Measurements from ENCODE around the gene SRD5A1.

The SRD5A1 gene

DNA sequence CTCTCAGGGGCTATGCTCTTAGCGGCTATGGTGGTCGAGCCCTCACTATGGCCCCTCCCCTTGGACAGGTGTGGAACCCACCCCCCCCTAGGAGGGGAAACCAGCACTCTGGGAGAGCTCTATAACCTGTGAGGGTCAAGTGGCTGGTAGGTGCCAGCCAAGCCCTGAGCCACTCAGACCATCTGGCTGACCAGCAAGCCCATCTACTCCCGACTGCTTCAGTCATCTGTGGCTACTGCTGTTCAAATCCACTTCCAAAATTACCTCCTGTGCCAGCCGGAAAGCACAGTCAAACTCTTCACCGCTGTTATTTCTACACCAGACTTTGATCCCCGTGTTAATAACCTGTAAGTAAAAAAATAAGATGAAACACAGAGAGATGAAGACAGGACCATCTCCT, 28.9 kb upstream of the SRD5A1 start:
- DNase-seq (ENCODE audit: low read depth in 2 of 2, low spot score in 1 of 2), result no peak

DNA sequence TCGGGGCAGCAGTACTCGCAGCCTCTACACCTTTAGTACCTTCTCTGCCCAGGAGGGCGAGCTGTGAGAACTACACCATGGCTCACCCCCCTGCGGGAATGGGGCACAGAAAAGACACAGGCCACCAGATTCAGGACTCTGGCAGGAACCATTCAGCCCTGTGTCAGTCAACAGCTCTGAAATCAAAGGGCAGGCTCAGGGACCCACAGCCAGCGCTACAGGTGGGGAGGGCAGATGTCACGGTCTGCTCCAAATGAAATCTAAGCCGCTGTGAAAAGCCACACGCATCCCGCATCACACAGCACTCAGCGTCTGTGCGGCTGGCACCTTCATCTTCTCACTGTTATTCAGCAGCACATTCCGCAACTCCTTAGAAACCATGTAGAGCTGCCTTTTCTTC, 28.3 kb upstream of the SRD5A1 start:
- no peak for DNase-seq (ENCODE audit: low read depth in 2 of 2, low spot score in 1 of 2)

DNA sequence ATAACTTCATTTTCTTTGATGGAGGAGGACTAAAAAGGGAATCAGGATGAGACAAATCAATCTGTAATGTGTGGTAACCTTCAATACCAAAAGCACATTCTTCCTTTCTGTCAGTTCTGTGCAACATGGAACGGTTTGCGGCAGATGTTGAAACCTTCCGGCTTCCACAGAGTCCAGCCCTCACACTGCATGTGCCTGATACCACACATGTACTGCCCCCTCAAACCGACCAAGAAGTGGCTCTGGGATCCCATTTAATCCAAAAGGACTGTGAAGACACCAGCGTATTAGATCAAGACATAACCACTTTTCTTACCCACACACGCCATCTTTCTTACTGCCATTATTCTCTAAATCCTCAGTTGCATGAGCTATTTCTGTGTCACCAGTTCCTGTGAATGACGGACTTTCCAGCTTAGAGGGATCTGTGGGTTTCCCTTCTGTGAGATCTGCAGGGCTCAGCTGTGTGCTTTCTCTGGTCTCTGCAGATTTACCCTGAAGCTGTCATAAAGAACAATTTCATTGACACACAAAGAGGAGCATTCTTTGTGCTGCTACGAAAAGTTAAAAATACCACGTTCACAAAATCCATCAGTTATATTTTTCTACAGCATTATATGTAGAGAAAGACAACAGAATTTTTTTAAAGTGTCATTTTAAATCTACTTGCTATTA, 26.2 kb upstream of the SRD5A1 start:
- no peak for DNase-seq (ENCODE audit: low read depth in 2 of 2, low spot score in 1 of 2)

DNA sequence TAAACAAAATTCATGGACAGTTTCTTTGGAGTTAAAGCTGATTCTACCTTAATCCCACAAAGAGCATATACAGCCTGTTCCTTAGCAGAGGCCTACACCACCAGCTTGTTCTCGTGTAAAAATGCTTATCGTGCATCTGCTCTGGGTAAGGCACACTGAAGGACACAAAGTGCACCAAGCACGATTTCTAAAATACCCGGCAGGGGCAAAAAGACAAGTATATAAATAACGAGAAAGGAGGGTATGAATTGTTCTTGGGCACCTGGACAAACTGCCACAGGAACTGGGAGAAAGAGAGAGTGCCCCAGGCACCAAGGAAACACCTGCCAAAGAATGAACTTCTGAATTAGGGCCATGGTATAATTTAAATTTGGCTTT, 25.7 kb upstream of the SRD5A1 start:
- no peak for DNase-seq (ENCODE audit: low read depth in 2 of 2, low spot score in 1 of 2)

DNA sequence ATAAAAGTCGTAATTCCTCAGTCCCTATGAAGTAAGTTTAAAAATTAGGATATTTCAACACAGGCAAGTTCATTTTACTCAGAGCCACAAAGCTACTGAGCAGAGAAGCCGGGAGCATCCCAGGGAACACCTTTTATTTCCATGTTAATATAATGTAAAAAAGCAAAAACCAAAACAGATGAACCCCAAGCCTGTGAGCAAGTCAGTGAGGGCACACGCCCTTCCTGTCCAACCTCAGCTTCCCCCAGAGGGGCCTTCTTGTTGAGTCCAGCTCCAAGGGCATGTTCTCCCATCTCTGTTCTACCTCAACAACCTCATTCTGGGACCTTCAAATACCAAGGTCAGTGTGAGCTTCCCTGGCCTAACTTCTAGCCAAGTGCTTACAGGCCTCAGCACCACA, 25.2 kb upstream of the SRD5A1 start:
- DNase-seq (ENCODE audit: low read depth in 2 of 2, low spot score in 1 of 2), result no peak

DNA sequence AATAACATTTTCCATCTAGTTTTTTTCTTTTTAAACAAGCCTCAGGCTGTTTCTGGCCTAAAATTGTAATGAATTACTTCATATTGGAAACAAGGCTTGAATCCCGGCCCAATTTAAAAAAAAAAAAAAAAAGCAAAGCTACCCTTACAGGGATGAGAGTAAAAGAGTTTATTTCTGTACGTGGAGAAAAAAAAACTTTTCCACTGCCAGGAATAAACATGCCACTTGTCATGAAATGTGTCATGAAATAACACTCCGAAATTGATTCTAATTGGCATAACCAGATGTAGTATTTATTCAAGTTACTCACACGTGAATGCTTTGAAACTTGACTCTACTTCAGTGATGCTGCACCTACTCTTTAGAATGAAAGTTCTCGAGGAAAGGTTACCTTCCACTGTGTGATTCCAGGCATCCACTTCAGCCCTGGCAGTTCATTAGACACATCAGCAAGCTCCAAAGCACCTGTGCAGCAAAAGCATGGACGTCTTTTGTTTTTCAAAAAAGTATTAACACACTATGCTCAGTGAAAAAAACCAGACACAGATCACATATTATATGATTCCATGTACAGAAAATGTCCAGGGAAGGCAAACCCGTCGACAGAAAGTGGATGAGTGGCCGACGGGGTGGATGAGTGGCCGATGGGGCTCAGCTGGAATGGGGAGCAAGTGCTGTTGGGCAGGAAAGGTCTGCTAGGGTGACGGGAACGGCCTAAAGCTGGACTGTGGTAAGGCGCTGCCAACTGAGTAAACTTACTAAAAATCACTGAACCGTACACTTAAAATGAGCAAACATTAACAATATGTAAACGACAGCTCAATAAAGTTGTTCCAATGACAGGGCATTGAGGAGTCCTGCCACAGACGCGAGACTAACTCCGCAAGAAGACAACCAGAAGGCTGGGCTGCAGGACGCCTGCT, 21.6 kb upstream of the SRD5A1 start:
- no peak for DNase-seq (ENCODE audit: low read depth in 2 of 2, low spot score in 1 of 2)

DNA sequence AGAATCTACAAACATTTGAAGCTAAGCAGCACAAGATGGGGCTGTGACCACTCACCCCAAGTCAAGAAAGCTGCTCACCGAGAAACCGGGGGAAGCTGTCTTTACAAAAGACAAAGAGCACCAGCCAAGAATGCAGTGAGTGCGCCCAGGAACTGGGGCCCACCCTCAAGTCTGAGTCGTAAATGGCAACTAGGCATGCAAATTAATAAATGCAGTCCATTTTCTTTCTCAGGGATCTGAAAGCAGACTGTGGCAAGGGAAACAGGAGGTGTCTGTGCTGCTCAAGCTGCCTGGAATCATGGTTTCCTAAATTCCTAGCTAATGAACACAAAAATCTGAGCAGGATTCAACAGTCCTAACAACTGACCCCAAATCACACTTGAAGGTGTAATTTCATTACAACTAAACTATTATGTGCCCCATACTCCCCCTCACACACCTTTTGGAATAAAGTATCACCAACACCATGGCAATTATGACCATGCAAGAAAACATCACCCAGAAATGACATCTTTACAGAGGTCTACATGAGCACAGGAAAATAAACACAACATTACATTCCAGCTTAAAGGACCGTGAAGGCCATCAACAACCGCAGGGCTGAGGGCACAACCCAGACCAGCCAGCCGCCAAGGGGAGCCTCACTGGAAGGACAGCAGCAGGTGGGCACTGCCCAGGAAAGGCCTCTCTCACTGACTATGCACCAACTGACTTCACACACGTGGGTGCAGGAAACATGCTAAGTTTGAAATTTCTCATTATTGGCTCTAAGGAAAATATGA, 18.0 kb upstream of the SRD5A1 start:
- DNase-seq (ENCODE audit: low read depth in 2 of 2, low spot score in 1 of 2), result no peak

DNA sequence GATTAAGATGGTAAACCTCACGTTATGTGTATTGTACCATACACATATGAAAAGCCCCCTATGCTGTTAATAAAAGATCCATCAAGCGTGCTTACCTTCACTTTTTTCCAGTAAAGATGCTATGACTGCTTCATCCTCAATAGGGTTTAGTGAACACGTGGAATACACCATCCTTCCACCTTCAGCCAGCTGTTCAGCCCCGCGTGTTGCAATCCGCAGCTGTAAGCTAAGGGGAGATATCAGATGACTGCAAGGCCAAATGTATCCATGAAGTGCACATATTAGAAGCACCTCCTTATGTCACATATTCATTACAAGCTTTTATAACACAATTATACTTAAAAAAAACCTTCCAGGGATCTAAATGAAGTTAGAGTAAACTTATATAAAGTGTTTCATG, 16.6 kb upstream of the SRD5A1 start:
- no peak for DNase-seq (ENCODE audit: low read depth in 2 of 2, low spot score in 1 of 2)

DNA sequence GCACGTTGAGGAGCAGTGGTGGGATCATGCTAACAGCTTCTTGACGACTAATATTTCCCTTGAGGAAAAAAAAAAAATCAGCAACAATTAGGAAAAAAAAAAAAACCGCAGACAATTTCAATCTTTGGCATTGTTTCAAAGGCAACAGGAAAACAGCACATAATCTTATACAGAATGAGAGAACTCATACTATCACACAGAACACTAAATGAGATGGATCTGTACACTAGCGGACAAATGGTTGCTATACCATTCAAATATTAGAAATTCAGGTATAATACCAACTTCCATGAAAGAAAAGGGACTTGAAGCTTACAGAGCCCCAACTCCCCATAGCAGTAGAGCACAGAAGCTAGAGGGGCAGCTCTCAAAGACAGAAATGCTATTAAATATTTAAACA, 10.0 kb upstream of the SRD5A1 start:
- no peak for DNase-seq (ENCODE audit: low read depth in 2 of 2, low spot score in 1 of 2)

DNA sequence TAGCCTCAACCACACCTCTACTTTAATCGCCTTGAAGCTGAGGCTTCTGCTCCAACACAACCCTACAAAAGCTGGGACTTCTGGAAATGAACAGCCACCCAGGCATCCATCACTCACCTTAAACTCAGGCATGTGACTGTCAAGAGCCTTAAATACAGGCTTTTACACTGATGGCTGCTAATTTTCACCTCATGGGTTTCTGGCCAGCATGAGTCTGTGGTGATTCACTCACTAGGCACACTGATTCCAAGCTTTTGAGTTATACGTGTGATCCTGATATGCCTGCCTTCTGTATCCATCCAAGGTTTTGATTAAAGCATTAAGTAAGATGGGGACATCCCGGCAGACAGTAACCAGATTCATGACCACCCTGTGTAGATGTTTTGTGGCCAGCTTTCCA, 9.3 kb upstream of the SRD5A1 start:
- DNase-seq (ENCODE audit: low read depth in 2 of 2, low spot score in 1 of 2), result no peak

DNA sequence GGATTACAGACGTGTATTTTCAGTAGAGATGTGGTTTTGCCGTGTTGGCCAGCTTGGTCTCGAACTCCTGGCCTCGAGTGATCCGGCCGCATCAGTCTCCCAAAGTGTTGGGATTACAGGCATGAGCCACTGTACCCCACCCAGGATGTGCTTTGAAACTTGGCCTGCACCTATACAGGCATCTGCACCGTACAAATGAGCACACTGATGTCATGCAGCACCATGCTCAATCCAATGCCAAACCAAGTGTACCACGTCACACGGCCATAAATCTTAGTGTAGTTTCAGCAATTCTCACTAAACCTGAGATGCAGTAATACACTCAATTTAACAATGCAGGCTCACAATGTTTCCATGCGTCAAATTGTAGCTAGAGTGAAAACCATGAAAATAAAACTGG, 6.7 kb upstream of the SRD5A1 start:
- DNase-seq (ENCODE audit: low read depth in 2 of 2, low spot score in 1 of 2), result no peak

DNA sequence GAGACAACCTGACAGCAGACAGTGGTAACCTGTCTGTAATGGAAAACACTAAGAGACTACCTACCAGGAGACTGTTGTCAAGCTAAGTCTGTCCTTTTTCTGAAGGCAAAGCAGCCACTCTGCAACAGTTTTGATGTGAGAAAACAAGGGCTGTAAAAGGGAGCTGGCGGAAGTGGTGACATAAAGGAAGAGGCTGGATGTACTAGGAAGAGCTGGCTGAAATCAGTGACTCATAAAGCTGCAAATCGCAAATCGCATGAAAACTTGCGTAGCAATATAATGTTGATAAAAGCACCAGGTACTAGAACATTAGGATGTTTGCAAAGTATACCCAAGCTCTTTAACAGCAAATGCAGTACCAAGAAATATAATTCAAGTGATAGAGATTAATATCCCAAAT, 1.8 kb upstream of the SRD5A1 start:
- DNase-seq (ENCODE audit: low read depth in 2 of 2, low spot score in 1 of 2), result no peak

DNA sequence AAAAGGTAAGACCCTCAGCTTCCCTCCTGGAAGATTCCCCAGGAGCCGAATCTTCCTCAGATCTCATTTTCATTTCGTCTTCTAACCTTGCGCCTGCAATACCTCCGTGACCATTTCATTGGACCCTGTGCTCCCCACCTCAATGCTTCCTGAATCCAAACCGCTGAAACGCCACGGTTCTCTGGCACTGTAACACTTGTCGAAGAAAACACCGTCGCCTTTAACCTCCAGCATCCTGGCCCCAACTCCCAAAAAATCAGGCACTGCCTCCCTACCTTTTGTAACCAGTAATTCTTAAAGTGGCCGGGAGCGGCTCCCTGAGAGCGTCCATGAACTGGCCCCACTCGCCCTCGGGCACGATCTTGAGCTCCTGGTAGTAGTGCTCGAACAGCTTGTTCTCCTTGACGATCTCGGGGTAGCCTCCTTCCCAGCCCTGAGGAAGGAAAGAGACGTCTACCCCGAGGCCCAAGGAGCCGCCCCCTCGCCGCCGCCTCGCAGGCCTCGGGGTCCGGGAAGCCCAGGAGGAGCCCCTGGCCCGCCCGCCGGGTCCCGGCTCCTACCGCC, 834 bp upstream of the SRD5A1 start:
- DNase-seq (ENCODE audit: low read depth in 2 of 2, low spot score in 1 of 2), result no peak

DNA sequence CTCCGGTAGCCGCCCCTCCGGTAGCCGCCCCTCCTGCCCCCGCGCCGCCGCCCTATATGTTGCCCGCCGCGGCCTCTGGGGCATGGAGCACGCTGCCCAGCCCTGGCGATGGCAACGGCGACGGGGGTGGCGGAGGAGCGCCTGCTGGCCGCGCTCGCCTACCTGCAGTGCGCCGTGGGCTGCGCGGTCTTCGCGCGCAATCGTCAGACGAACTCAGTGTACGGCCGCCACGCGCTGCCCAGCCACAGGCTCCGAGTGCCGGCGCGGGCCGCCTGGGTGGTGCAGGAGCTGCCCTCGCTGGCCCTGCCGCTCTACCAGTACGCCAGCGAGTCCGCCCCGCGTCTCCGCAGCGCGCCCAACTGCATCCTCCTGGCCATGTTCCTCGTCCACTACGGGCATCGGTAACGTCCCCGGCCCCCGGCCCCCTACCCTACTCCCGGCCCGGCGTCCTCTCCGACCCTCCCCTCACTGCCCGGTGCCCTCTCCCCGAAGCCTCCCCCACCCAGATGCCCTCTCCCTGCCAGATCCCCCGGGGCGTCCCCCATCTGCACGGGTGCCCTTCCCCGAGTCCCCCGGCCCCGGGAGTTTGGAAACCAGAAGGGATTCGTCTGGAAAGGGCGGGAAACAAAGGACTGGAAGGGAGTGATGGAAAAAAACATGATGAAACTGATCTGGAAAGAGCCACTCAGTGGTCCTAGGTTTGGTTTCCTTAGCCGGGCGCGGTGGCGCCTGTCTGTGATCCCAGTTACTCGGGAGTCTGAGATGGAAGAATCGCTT, 417 bp downstream of the SRD5A1 start:
- no peak for DNase-seq (ENCODE audit: low read depth in 2 of 2, low spot score in 1 of 2)

DNA sequence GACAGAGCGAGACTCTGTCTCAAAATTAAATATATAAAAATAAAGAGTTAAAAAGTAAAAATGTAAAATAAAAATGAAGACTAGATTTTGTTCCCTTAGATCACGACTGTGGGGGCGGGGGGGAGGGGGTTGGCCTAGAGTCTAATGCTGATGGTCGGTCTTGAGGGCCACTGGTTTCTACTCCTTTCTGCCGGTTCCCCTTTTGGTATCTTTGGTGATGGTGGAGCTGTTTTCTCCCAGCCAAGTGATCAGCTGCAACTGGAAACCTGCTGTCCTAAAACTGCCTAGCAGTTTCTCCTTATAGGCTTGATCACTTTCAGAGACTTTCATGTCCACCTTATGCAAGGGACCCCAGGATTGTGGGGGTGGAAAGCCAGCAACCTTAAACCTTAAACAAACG, 1.1 kb downstream of the SRD5A1 start:
- DNase-seq (ENCODE audit: low read depth in 2 of 2, low spot score in 1 of 2), result no peak

DNA sequence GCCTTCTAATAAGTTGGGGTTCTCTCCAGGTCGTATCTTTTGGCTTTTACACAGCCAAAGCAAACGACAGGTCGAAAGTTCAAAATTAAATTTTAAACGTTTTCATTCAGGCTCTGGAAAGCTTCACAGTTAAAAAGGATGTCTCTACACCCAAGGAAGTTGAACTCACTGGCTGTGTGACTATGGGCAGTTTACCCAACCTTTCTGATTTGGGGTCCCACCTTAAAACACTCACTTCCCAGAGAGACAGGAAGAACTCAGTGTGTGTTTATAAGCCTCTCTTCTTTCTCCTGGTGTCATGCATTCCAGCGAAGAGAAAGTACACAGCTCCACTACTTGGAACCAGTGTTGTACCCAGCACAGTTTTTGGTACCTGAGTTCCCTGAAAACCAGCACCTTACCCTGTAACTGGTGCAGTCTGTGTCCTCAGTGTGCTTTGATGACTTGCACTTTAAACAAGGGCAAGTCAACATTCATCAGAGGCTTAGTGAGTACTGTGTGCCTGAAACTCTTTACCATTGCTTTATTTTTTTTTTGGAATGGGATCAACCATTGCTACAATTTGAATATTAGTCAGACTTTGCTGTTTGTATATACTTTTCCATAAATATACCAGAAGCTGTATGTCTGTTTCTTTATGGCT, 1.7 kb downstream of the SRD5A1 start:
- no peak for DNase-seq (ENCODE audit: low read depth in 2 of 2, low spot score in 1 of 2)

DNA sequence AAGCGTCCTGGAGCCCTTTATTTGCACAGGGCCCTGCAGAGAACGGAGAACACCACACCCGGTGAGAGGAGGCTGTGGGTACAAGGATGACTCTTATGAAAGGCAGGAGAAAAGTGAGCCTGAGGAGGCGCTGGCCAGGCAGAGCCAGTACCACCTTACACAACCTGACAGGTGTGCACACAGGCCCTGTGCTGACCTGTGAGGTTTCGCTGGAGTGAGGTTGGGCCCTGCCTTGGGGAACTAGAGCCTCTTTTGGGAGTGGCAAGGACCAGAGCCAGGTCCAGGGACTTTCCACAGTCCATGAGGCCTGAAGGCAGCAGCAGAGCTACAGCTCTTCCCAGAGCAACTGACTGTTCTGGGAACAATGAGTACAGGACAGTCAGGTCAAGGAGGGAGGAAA, 3.1 kb downstream of the SRD5A1 start:
- no peak for DNase-seq (ENCODE audit: low read depth in 2 of 2, low spot score in 1 of 2)

DNA sequence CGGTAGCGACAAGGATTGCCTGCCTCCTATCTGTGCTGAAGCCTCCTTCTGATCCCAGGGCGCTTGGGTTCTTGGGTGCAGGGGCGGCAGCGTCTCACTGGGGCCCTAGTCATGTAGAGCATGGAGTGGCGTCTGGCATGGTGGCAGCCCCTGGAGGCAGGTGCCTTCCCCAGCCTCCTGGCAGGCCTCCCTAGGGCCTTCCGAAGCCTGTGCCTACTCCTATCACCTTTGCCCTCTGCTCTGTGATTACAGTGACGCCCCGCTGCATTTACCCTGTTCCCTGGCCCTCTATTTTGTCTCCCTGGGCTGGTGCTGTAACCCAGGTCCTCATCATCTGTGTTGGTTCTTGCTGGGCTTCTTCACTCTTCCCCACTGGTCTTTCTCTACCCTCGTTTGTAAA, 3.8 kb downstream of the SRD5A1 start:
- no peak for DNase-seq (ENCODE audit: low read depth in 2 of 2, low spot score in 1 of 2)

DNA sequence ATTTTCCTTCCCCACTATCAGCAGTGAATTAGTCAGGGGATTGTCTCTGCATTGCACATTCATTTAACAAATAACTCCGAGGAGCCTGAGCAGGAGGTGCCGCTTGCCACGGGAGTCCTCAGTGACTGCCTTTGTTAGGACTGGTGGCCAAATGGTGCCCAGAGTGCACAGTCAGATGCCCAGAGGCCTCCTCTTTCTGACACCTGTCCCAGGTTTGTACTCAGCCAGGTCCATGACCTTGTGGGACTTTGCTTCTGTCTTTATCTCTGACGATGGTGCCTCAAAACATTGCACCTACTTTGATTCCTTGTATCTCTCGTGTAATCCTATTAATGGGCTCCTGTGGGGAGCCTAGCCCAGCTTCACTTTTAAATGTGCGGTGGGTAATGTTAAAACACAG, 4.3 kb downstream of the SRD5A1 start:
- DNase-seq (ENCODE audit: low read depth in 2 of 2, low spot score in 1 of 2), result no peak

DNA sequence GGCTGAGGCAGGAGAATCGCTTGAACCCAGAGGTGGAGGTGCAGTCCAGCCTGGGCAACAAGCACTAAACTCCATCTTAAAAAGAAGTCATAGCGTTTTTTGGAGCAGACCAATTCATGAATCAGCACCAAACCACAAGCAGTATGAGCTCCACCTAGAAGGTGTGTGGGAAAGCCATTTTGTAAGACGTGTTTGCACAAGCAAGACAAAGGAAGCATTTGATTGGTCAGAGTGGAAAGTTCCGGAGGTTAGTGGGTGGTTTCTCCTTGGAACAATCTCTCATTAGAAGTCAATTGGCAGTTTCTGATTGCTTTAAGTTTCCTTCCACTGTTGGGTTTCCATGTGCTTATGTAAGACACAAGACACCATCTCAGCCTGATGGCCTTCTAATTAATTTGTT, 5.0 kb downstream of the SRD5A1 start:
- no peak for DNase-seq (ENCODE audit: low read depth in 2 of 2, low spot score in 1 of 2)

All from stimulated activated CD8-positive, alpha-beta memory T cell treated with anti-CD3 and anti-CD28 coated beads, Interleukin-4, amount 100 ng/mL, for 4 hours (primary cell).